ENCODE results near the gene GADD45A.

- TF ChIP-seq EZH2 (IDR thresholded peaks at IDR 0.05; ENCODE audit: insufficient read depth, poor library complexity, severe bottlenecking) (no peak), EZH2phosphoT487 (IDR thresholded peaks at IDR 0.05; ENCODE audit: insufficient read depth, low read depth) (no peak)
Measured at GRCh38 chr1:67708606-67709005, 23.6 kb downstream of the GADD45A start.

All from GM23248 (cell line).